ENCODE results near the gene DNAH12.

Gene DNAH12

GRCh38 chr3:57292897-57293526, 251.1 kb downstream of the DNAH12 start:
- Histone ChIP-seq H3K36me3 (ENCODE audit: control insufficient read depth, insufficient read depth, low read length) (no peaks in the 10 kb centered on the region), H3K4me1 (ENCODE audit: control insufficient read depth, low read depth, low read length) (no peaks in the 10 kb centered on the region), H3K23ac (ENCODE audit: low read length) (no peak overlapping the region), H2BK15ac (replicated peaks; ENCODE audit: low read depth) (no peak overlapping the region), H2AK5ac (ENCODE audit: low read length) (no peak overlapping the region), H3K56ac (ENCODE audit: low read length) (no peak overlapping the region), H3K4me3 (ENCODE audit: low read length) (no peak overlapping the region), H2BK120ac (ENCODE audit: low read depth, low read length) (no peak overlapping the region), H3K4me2 (ENCODE audit: low read length) (no peak overlapping the region), H3K27me3 (ENCODE audit: insufficient read depth, low read length, poor library complexity) (no peaks in the 10 kb centered on the region), H3K18ac (ENCODE audit: low read length) (no peak overlapping the region), H3K79me1 (ENCODE audit: low read length) (no peaks in the 10 kb centered on the region), H2BK5ac (ENCODE audit: low read length) (no peak overlapping the region), H4K5ac (ENCODE audit: low read length) (no peak overlapping the region), H3K79me2 (ENCODE audit: control insufficient read depth, insufficient read depth, low read length) (no peaks in the 10 kb centered on the region), H4K8ac (ENCODE audit: low read depth, low read length) (no peak overlapping the region), H3K4ac (ENCODE audit: low read depth, low read length) (no peak overlapping the region), H3K27ac (ENCODE audit: low read depth, low read length) (no peak overlapping the region), H3K9ac (ENCODE audit: low read length) (no peak overlapping the region)
- no peak for DNase-seq
- no CpG with 5 or more reads among the region's 4 CpGs for WGBS (ENCODE audit: extremely low coverage, insufficient coverage, low lambda C conversion rate)

- Histone ChIP-seq H3K79me1 (ENCODE audit: low read length) (no peaks in the 10 kb centered on the region), H3K4ac (ENCODE audit: low read depth, low read length) (no peak within 1 kb of the TSS), H3K36me3 (ENCODE audit: control insufficient read depth, insufficient read depth, low read length) (no peaks in the 10 kb centered on the region), H4K5ac (ENCODE audit: low read length) (no peak within 1 kb of the TSS), H3K4me3 (ENCODE audit: low read length) (no peak within 1 kb of the TSS), H4K8ac (ENCODE audit: low read depth, low read length) (no peak within 1 kb of the TSS), H2BK15ac (replicated peaks; ENCODE audit: low read depth) (no peak within 1 kb of the TSS), H2BK5ac (ENCODE audit: low read length) (no peak within 1 kb of the TSS), H3K56ac (ENCODE audit: low read length) (no peak within 1 kb of the TSS), H3K23ac (ENCODE audit: low read length) (no peak within 1 kb of the TSS), H2BK120ac (ENCODE audit: low read depth, low read length) (no peak within 1 kb of the TSS), H3K9ac (ENCODE audit: low read length) (no peak within 1 kb of the TSS), H3K4me1 (ENCODE audit: control insufficient read depth, low read depth, low read length) (no peaks in the 10 kb centered on the region), H3K4me2 (ENCODE audit: low read length) (no peak within 1 kb of the TSS), H3K18ac (ENCODE audit: low read length) (no peak within 1 kb of the TSS), H2AK5ac (ENCODE audit: low read length) (no peak within 1 kb of the TSS), H3K79me2 (ENCODE audit: control insufficient read depth, insufficient read depth, low read length) (no peaks in the 10 kb centered on the region), H3K27ac (ENCODE audit: low read depth, low read length) (no peak within 1 kb of the TSS), H3K27me3 (ENCODE audit: insufficient read depth, low read length, poor library complexity) (no peaks in the 10 kb centered on the region)
- no CpG with 5 or more reads among the region's 1 CpG for WGBS (ENCODE audit: extremely low coverage, insufficient coverage, low lambda C conversion rate)
- no peak for DNase-seq
These were observed 251.8 kb downstream of the DNAH12 start, which contains the start of gene ASB14 for GRCh38 chr3:57292159-57292896. ASB14 (minus strand) TSS chr3:57292685; CDS start chr3:57292033, 652 bp downstream.

DNA sequence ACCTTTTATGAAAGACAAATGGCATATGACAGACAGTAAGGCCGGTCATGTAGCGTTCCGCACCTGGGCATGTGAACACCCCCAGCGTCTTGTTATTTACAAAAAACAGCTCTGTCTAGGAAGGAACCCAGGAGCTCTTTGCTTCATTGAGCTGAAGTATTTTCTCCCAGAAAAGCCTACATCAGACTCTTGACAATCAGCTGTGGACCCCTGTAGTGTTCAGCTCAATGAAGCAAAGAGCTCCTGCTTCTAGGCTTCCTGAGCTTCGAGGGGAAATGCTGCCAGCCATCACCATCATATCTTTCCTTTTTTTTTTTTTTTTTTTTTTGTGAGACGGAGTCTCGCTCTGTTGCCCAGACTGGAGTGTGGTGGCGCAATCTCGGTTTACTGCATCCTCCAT, 255.7 kb downstream of the DNAH12 start:
- Histone ChIP-seq H3K4me1 (ENCODE audit: control insufficient read depth, low read depth, low read length) (no peaks in the 10 kb centered on the region), H3K27ac (ENCODE audit: low read depth, low read length) (no peak overlapping the region), H2BK5ac (ENCODE audit: low read length) (no peak overlapping the region), H3K36me3 (ENCODE audit: control insufficient read depth, insufficient read depth, low read length) (no peaks in the 10 kb centered on the region), H3K79me1 (ENCODE audit: low read length) (no peaks in the 10 kb centered on the region), H2BK15ac (replicated peaks; ENCODE audit: low read depth) (no peak overlapping the region), H3K23ac (ENCODE audit: low read length) (no peak overlapping the region), H3K4me2 (ENCODE audit: low read length) (no peak overlapping the region), H3K79me2 (ENCODE audit: control insufficient read depth, insufficient read depth, low read length) (no peaks in the 10 kb centered on the region), H4K5ac (ENCODE audit: low read length) (no peak overlapping the region), H2BK120ac (ENCODE audit: low read depth, low read length) (no peak overlapping the region), H3K18ac (ENCODE audit: low read length) (no peak overlapping the region), H3K56ac (ENCODE audit: low read length) (no peak overlapping the region), H4K8ac (ENCODE audit: low read depth, low read length) (no peak overlapping the region), H2AK5ac (ENCODE audit: low read length) (no peak overlapping the region), H3K4me3 (ENCODE audit: low read length) (no peak overlapping the region), H3K4ac (ENCODE audit: low read depth, low read length) (no peak overlapping the region), H3K9ac (ENCODE audit: low read length) (no peak overlapping the region), H3K27me3 (ENCODE audit: insufficient read depth, low read length, poor library complexity) (no peaks in the 10 kb centered on the region)
- no peak for DNase-seq
- no CpG with 5 or more reads among the region's 9 CpGs for WGBS (ENCODE audit: extremely low coverage, insufficient coverage, low lambda C conversion rate)

DNA sequence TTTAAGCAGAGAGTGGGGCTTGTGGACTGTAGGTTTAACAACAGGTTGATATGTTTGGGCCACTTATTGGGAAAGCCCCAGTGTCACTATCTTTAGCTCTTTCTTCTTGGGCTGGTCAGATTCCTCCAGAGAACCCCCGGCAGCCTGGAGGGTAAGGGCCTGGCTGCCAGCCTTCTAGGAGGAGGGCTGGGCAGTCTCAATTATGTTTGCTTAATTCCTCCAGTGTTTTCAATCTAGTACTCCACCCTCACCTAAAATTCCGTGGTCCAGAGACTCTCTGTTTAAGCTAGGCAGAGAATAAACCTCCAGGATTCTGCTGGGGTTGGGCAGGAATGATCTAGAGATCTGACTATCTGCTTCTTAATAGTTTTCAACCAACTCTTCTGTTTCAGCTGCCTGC, 256.9 kb downstream of the DNAH12 start:
- Histone ChIP-seq H3K23ac (ENCODE audit: low read length) (no peak overlapping the region), H3K36me3 (ENCODE audit: control insufficient read depth, insufficient read depth, low read length) (no peaks in the 10 kb centered on the region), H3K4me3 (ENCODE audit: low read length) (no peak overlapping the region), H3K9ac (ENCODE audit: low read length) (no peak overlapping the region), H3K4me2 (ENCODE audit: low read length) (no peak overlapping the region), H3K4ac (ENCODE audit: low read depth, low read length) (no peak overlapping the region), H3K27me3 (ENCODE audit: insufficient read depth, low read length, poor library complexity) (no peaks in the 10 kb centered on the region), H2BK5ac (ENCODE audit: low read length) (no peak overlapping the region), H3K79me2 (ENCODE audit: control insufficient read depth, insufficient read depth, low read length) (no peaks in the 10 kb centered on the region), H3K27ac (ENCODE audit: low read depth, low read length) (no peak overlapping the region), H3K79me1 (ENCODE audit: low read length) (no peaks in the 10 kb centered on the region), H3K4me1 (ENCODE audit: control insufficient read depth, low read depth, low read length) (no peaks in the 10 kb centered on the region), H2BK120ac (ENCODE audit: low read depth, low read length) (no peak overlapping the region), H3K18ac (ENCODE audit: low read length) (no peak overlapping the region), H3K56ac (ENCODE audit: low read length) (no peak overlapping the region), H4K5ac (ENCODE audit: low read length) (no peak overlapping the region), H2AK5ac (ENCODE audit: low read length) (no peak overlapping the region), H2BK15ac (replicated peaks; ENCODE audit: low read depth) (no peak overlapping the region), H4K8ac (ENCODE audit: low read depth, low read length) (no peak overlapping the region)
- DNase-seq: no peak
- WGBS (ENCODE audit: extremely low coverage, insufficient coverage, low lambda C conversion rate): no CpG with 5 or more reads among the region's 2 CpGs

DNA sequence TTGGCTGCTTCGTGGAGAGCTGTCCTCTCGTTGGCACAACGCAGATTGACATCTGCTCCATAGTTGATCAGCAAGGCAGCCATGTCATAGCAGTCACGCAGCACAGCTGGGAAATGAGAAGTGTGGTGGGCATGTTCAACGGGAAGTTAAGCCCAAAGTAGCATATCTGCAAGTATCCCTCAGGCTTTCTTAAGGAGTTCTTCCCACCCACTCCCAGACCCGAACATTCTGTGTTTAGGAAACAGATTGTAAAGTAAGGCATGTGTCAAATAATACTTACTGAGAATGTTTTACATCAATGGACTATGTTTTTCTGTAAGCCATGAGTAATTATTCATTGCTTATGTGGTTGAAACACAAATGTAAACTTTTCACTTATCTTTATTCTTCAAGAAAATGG, 260.8 kb downstream of the DNAH12 start:
- no peaks in the 10 kb centered on the region for H3K36me3 ChIP-seq (ENCODE audit: control insufficient read depth, insufficient read depth, low read length)
- no peak overlapping the region for H3K18ac ChIP-seq (ENCODE audit: low read length)
- no peak overlapping the region for H2BK15ac ChIP-seq (replicated peaks; ENCODE audit: low read depth)
- no peaks in the 10 kb centered on the region for H3K79me2 ChIP-seq (ENCODE audit: control insufficient read depth, insufficient read depth, low read length)
- no peak overlapping the region for H3K4me2 ChIP-seq (ENCODE audit: low read length)
- no peak overlapping the region for H4K5ac ChIP-seq (ENCODE audit: low read length)
- H3K79me1 ChIP-seq (ENCODE audit: low read length): no peaks in the 10 kb centered on the region
- no peaks in the 10 kb centered on the region for H3K27me3 ChIP-seq (ENCODE audit: insufficient read depth, low read length, poor library complexity)
- H3K9ac ChIP-seq (ENCODE audit: low read length): no peak overlapping the region
- no peak overlapping the region for H3K56ac ChIP-seq (ENCODE audit: low read length)
- no peak for DNase-seq
- H3K23ac ChIP-seq (ENCODE audit: low read length): no peak overlapping the region
- no peak overlapping the region for H2BK5ac ChIP-seq (ENCODE audit: low read length)
- no peak overlapping the region for H3K4me3 ChIP-seq (ENCODE audit: low read length)
- no peak overlapping the region for H3K27ac ChIP-seq (ENCODE audit: low read depth, low read length)
- H3K4ac ChIP-seq (ENCODE audit: low read depth, low read length): no peak overlapping the region
- H4K8ac ChIP-seq (ENCODE audit: low read depth, low read length): no peak overlapping the region
- WGBS (ENCODE audit: extremely low coverage, insufficient coverage, low lambda C conversion rate): no CpG with 5 or more reads among the region's 6 CpGs
- no peaks in the 10 kb centered on the region for H3K4me1 ChIP-seq (ENCODE audit: control insufficient read depth, low read depth, low read length)
- no peak overlapping the region for H2AK5ac ChIP-seq (ENCODE audit: low read length)
- H2BK120ac ChIP-seq (ENCODE audit: low read depth, low read length): no peak overlapping the region
